ENCODE measurements around the gene TADA3. TPM values are rescaled to one million over a fixed set of nuclear protein-coding genes. Genes with fewer than 3 reads are reported as not detected.

The TADA3 gene
- total and polyA plus RNA-seq, 2 experiments from 2014 or later = 29.1 to 61.7 TPM

DNA sequence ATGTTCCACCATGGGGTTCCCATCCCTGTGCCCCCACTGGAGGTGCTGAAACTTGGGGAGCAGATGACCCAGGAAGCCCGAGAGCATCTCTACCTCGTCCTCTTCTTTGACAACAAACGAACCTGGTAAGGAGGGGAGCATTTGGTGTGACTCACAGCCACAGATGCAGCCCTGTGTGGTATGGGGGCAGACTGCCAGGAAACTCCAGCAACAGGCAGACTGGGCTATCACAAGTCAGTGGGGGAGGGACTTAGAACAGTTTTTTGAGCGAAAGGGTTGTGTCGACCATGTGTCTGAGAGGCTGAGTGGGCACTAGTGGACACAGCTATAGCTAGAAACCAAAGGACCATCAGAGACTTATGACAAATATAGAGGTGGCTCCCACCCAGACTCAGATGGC lies 45.9 kb downstream of the TADA3 start (continued):
- TF ChIP-seq, protein P1, sequence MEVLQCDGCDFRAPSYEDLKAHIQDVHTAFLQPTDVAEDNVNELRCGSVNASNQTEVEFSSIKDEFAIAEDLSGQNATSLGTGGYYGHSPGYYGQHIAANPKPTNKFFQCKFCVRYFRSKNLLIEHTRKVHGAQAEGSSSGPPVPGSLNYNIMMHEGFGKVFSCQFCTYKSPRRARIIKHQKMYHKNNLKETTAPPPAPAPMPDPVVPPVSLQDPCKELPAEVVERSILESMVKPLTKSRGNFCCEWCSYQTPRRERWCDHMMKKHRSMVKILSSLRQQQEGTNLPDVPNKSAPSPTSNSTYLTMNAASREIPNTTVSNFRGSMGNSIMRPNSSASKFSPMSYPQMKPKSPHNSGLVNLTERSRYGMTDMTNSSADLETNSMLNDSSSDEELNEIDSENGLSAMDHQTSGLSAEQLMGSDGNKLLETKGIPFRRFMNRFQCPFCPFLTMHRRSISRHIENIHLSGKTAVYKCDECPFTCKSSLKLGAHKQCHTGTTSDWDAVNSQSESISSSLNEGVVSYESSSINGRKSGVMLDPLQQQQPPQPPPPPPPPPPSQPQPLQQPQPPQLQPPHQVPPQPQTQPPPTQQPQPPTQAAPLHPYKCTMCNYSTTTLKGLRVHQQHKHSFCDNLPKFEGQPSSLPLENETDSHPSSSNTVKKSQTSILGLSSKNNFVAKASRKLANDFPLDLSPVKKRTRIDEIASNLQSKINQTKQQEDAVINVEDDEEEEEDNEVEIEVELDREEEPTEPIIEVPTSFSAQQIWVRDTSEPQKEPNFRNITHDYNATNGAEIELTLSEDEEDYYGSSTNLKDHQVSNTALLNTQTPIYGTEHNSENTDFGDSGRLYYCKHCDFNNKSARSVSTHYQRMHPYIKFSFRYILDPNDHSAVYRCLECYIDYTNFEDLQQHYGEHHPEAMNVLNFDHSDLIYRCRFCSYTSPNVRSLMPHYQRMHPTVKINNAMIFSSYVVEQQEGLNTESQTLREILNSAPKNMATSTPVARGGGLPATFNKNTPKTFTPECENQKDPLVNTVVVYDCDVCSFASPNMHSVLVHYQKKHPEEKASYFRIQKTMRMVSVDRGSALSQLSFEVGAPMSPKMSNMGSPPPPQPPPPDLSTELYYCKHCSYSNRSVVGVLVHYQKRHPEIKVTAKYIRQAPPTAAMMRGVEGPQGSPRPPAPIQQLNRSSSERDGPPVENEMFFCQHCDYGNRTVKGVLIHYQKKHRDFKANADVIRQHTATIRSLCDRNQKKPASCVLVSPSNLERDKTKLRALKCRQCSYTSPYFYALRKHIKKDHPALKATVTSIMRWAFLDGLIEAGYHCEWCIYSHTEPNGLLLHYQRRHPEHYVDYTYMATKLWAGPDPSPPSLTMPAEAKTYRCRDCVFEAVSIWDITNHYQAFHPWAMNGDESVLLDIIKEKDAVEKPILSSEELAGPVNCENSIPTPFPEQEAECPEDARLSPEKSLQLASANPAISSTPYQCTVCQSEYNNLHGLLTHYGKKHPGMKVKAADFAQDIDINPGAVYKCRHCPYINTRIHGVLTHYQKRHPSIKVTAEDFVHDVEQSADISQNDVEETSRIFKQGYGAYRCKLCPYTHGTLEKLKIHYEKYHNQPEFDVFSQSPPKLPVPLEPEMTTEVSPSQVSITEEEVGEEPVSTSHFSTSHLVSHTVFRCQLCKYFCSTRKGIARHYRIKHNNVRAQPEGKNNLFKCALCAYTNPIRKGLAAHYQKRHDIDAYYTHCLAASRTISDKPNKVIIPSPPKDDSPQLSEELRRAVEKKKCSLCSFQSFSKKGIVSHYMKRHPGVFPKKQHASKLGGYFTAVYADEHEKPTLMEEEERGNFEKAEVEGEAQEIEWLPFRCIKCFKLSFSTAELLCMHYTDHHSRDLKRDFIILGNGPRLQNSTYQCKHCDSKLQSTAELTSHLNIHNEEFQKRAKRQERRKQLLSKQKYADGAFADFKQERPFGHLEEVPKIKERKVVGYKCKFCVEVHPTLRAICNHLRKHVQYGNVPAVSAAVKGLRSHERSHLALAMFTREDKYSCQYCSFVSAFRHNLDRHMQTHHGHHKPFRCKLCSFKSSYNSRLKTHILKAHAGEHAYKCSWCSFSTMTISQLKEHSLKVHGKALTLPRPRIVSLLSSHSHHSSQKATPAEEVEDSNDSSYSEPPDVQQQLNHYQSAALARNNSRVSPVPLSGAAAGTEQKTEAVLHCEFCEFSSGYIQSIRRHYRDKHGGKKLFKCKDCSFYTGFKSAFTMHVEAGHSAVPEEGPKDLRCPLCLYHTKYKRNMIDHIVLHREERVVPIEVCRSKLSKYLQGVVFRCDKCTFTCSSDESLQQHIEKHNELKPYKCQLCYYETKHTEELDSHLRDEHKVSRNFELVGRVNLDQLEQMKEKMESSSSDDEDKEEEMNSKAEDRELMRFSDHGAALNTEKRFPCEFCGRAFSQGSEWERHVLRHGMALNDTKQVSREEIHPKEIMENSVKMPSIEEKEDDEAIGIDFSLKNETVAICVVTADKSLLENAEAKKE (CRISPR knock-in tag; IDR thresholded peaks at IDR 0.05) = no peak
- TF ChIP-seq, protein P2, sequence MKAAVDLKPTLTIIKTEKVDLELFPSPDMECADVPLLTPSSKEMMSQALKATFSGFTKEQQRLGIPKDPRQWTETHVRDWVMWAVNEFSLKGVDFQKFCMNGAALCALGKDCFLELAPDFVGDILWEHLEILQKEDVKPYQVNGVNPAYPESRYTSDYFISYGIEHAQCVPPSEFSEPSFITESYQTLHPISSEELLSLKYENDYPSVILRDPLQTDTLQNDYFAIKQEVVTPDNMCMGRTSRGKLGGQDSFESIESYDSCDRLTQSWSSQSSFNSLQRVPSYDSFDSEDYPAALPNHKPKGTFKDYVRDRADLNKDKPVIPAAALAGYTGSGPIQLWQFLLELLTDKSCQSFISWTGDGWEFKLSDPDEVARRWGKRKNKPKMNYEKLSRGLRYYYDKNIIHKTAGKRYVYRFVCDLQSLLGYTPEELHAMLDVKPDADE (IDR thresholded peaks at IDR 0.05) = no peak
- no peak for TF ChIP-seq CREB1 (CRISPR knock-in tag; IDR thresholded peaks at IDR 0.05; ENCODE audit: low read depth)
- no peak for TF ChIP-seq JUNB (IDR thresholded peaks at IDR 0.05; ENCODE audit: unreplicated experiment)

DNA sequence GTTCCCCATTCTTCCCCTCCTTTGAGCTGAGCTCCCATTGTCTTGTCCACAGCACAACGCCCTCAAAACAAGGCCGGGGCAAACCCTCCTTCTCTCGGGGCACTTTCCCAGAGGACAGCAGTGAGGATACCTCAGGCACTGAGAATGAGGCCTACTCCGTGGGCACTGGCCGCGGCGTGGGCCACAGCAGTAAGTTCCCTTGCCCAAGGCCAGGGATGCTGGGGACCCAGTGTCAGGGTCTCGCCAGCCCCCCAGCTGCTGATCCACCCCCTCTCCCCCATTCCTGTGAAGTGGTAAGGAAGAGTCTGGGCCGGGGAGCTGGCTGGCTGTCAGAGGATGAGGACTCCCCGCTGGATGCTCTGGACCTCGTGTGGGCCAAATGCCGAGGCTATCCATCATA lies 46.8 kb downstream of the TADA3 start:
- peaks cover under 1% of the 10 kb centered on the region; the same call in 1 of the 3 replicates for H3K4me1 Mint-ChIP-seq
- Histone ChIP-seq H3K27me3 (ENCODE audit: insufficient read depth) (no peaks in the 10 kb centered on the region), H3K27ac (ENCODE audit: low read depth) (no peak overlapping the region), H4K20me1 (replicated peaks; ENCODE audit: insufficient read depth) (peaks cover 3% of the 10 kb centered on the region), H3K9me2 (ENCODE audit: insufficient read depth) (no peaks in the 10 kb centered on the region; the same call in 1 of the 2 replicates), H3K4me3 (no peak overlapping the region), H3F3A (replicated peaks; ENCODE audit: low read depth) (peaks cover 17% of the 10 kb centered on the region), H3K79me2 (replicated peaks; ENCODE audit: insufficient read depth) (peaks cover 3% of the 10 kb centered on the region), H3K36me3 (ENCODE audit: insufficient read depth) (peaks cover 31% of the 10 kb centered on the region), H3K4me2 (no peak overlapping the region), H3K4me1 (ENCODE audit: insufficient read depth) (peaks cover 3% of the 10 kb centered on the region; the same call in 1 of the 2 replicates), H2AFZ (no peak overlapping the region)
- H3K27me3 Mint-ChIP-seq (ENCODE audit: insufficient read depth, low read depth, poor library complexity) = peaks cover 11% of the 10 kb centered on the region
- ATAC-seq = no peak
- no peak overlapping the region for H3K4me3 Mint-ChIP-seq
- no peak overlapping the region for H3K27ac Mint-ChIP-seq
- H3K9me3 Mint-ChIP-seq = no peaks in the 10 kb centered on the region
- H3K36me3 Mint-ChIP-seq (ENCODE audit: low read depth) = peaks cover 82% of the 10 kb centered on the region
- no peak for TF ChIP-seq EZH2phosphoT487 (IDR thresholded peaks at IDR 0.05; ENCODE audit: unreplicated experiment)
- TF ChIP-seq CTCF (conservative IDR thresholded peaks at IDR 0.05; ENCODE audit: low read depth in 2 of 2) = no peak
- TF ChIP-seq, protein P2 (IDR thresholded peaks at IDR 0.05) = no peak
- TF ChIP-seq POLR2AphosphoS5 (IDR thresholded peaks at IDR 0.05; ENCODE audit: low read depth) = no peak
- TF ChIP-seq ZNF331 (CRISPR knock-in tag; IDR thresholded peaks at IDR 0.05; ENCODE audit: low read depth) = no peak
- TF ChIP-seq CREB1 (CRISPR knock-in tag; IDR thresholded peaks at IDR 0.05; ENCODE audit: low read depth) = no peak
- TF ChIP-seq STAT1 (IDR thresholded peaks at IDR 0.05; ENCODE audit: unreplicated experiment) = no peak
- no peak for TF ChIP-seq JUNB (IDR thresholded peaks at IDR 0.05; ENCODE audit: unreplicated experiment)
- TF ChIP-seq EZH2 (IDR thresholded peaks at IDR 0.05; ENCODE audit: low read depth, unreplicated experiment) = no peak
- DNase-seq (ENCODE audit: low spot score) = no peak

Measured in GM23338 (cell line).